ENCODE data around the gene NUP153.

Gene NUP153

GRCh38 chr6:17663226-17663625 lies 43.5 kb downstream of the NUP153 start:
- no peak for DNase-seq (ENCODE audit: low read depth in 3 of 3)

DNA sequence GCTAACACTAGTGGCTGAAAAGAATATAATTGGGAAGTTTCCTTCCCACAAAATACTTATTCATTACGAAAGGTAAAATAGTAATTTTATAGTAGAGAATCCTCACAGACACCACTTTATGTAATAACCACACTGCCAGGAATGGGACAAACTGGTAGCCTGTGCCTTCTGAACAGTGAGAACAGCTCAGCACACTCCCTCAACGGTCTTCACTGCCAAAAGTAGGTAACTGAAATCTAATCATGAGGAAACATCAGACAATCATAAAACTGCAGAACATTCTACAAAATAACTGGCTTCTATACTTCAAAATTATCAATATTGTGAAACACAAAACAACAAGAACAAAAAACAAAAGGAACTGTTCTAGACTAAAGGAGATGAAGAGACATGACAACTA lies 44.1 kb downstream of the NUP153 start:
- no peak for DNase-seq (ENCODE audit: low read depth in 3 of 3)

DNA sequence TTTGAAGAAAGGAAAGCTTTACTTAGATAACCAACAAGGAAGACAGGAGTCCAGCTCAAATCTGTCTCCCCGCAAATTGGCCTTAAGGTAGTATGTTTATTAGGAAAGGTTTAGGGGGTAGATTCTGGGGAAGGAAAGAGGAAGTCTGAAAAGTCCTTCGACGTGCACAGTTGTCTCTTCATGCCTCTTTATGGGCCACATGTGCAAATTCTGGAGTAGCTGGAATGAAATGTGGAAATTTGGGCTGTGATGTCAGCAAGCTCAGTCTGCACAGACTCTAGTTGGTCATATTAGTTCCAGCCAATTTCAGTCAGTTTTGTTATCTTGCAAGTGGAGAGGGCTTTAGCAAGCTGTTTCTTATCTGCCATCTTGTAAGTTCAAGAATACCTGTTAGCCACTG lies 50.1 kb downstream of the NUP153 start:
- no peak for DNase-seq (ENCODE audit: low read depth in 3 of 3)

DNA sequence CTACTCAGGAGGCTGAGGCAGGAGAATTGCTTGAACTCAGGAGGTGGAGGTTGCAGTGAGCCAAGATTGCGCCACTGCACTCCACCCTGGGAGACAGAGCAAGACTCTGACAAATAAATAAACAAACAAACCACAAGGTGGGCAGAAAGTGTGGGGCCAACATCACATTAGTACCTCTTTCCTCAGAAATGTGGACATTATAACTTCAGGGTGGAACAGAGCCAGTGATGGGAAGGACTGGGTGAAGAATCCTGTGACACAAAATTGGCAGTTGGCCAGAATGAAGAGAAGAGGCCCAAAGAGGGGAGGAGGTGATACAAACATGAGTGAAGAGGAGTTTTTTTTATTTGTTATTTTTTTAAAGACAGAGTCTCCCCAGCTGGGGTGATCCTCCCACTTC lies 50.6 kb downstream of the NUP153 start:
- no peak for DNase-seq (ENCODE audit: low read depth in 3 of 3)

GRCh38 chr6:17653198-17653882 lies 53.4 kb downstream of the NUP153 start:
- DNase-seq (ENCODE audit: low read depth in 3 of 3), result no peak

DNA sequence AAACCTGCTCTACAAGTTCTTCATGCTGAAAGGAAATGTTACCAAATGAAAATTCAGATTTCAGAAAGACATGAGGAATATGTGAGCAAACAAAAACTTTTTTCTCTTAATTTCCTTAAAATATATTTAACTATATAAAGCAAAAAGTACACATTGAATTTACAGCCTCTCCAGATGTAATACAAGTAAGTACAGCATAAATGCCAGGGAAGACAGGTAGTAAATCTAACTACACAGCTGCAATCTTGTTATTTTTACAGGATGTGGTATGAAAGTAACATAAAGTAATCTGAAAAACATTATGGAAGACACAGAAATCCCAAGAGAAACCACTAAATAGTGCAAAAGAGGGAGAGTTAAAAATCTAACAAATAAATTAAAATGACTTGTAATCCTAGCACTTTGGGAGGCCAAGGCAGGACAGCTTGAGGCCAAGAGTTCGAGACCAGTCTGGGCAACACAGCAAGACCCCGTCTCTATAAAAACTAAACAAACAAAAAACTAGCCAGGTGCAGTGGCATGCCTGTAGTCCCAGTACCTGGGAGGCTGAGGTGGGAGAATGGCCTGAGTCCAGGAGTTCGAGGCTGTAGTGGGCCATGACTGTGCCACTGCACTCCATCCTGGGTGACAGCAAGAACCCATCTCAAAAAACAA lies 55.9 kb downstream of the NUP153 start:
- no peak for DNase-seq (ENCODE audit: low read depth in 3 of 3)

DNA sequence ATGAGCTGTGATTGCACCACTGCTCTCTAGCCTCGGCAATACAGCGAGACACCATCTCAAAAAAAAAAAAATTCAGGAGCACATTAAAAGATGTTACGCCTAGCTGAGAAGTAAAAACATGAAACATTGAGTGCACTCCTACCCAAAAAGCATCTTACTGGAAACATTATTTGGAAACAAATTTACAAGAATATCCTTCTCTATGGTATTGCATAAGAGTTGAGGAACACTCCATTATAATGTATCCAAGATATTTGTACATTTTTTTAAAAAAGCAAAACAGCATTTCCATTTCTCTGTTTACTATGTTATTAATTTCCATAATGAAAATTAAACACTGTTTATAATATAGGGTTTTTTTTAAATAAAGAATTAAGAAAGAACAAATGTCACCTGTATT lies 58.0 kb downstream of the NUP153 start:
- no peak for DNase-seq (ENCODE audit: low read depth in 3 of 3)

GRCh38 chr6:17640477-17640917 lies 66.2 kb downstream of the NUP153 start:
- no peak for DNase-seq (ENCODE audit: low read depth in 3 of 3)

- DNase-seq (ENCODE audit: low read depth in 3 of 3), result no peak
Observed at GRCh38 chr6:17638212-17638715, 68.5 kb downstream of the NUP153 start.

- no peak for DNase-seq (ENCODE audit: low read depth in 3 of 3)
Observed at GRCh38 chr6:17635568-17635967, 71.2 kb downstream of the NUP153 start.

DNA sequence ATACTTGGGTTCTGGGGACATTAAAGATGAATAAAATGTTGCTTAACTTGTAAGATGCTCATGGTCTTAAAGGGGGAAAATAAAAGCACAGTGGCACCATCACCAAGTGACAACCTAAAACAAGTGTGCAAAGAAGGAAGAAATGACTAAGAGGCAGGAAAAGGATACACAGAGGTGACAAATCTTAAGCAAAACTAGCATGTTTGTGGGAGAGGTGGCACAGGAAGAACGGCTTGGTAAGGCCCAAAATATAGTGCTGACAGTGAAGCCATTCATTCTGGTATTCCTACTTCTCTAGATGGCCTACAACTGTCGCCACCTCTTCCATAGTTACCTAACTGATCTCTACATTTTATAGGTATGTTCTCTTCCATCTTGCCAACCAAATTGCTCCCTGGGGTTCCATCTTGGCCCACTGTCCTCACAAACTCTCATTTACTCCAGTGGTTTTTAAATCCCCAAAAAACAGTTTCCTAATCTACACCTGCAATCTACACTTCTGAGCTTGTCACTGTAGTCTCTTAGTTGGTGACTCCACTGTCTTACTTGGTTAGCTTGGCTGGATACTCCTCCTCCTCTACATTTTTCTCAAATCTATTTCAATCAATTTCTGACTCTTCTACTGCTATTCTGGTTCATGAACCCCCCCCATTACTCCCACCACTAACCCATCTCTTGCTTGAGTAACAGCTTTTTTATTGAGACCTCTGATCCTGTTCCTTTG lies 73.1 kb downstream of the NUP153 start:
- no peak for DNase-seq (ENCODE audit: low read depth in 3 of 3)

DNA sequence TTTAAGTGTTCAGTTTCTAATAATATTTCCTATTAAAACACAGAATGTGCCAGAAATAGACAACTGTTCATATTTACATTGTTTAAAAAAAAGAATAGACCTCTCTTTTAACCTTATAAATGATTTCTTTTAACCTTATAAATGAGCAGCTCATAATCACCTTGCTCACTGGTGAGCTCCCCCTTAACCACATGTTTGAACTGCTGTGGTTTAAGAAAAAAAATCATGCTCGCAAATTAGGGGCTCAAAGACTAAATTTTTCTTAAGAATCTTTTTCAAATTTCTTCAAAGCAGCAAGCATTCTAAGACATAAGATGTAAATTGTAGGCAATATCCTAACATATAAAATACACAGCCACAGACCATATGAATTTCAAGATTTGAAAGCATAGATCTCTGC lies 73.8 kb downstream of the NUP153 start:
- no peak for DNase-seq (ENCODE audit: low read depth in 3 of 3)

DNA sequence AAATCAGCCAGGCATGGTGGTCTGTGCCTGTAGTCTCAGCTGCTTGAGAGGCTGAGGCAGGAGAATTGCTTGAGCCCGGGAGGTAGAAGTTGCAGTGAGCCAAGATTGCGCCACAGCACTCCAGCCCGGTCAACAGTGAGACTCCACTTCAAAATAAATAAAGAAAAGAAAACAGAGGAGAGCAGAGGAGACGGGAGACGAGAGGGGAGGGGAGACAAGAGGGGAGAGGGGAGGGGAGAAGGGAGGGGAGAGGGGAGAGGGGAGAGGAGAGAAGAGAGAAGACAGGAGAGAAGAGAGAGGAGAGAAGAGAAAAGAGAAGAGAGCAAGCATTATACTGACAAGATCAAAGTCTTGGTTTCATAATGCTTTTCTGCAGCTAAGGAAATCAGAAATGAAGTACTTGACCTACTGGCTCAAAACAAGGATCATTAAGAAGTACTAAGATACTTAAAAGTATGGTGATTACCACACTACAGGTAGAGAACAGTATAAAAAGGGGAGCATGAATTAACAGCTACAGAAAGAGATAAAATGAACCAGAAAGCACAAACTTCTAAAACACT lies 76.1 kb downstream of the NUP153 start:
- DNase-seq (ENCODE audit: low read depth in 3 of 3), result no peak

DNA sequence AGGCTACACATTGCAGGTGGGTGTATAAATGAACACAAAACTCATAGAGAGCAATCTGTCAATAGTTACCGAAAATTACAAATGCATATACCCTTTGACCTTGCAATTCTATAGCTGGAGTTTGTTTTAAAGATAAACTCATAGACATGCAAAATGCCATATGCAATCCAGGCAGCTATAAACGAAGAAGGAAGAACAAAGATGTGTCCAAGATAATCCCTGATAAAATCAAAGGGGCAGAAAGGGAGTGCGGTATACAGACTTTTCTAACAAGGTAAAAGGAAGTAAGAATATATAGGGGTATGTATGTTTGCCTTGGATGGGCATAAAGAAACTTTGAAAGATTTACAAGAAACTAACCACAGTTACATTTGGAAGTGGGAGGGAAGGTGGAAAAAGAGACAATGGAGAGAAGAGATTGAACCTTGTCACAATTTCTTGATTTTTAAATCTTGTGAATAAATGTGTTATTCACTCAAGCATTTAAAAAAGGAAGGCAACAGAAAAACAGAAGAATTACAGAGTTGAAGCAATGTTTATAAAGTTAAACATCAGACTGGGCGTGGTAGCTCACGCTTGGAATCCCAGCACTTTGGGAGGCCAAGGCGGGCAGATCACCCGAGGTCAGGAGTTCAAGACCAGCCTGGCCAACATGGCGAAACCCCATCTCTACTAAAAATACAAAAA lies 76.8 kb downstream of the NUP153 start:
- DNase-seq (ENCODE audit: low read depth in 3 of 3), result no peak

GRCh38 chr6:17628873-17629272 lies 77.9 kb downstream of the NUP153 start:
- DNase-seq (ENCODE audit: low read depth in 3 of 3), result no peak

GRCh38 chr6:17624396-17624795 lies 82.3 kb downstream of the NUP153 start:
- DNase-seq (ENCODE audit: low read depth in 3 of 3), result no peak

DNA sequence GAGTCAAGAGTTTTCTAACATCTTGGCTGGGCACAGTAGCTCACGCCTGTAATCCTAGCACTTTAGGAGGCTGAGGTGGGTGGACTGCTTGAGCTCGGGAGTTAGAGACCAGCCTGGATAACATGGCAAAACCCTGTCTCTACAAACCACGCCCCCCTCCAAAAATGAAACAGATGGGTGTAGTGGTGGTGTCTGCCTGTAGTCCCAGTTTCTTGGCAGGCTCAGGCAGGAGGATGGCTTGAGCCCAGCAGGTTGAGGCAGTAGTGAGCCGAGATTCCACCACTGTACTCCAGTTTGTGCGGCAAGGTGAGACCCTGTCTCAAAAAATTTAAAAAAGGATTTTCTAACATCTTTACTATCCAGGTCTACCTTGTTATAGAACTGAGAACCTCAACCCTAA lies 84.6 kb downstream of the NUP153 start:
- no peak for DNase-seq (ENCODE audit: low read depth in 3 of 3)

DNA sequence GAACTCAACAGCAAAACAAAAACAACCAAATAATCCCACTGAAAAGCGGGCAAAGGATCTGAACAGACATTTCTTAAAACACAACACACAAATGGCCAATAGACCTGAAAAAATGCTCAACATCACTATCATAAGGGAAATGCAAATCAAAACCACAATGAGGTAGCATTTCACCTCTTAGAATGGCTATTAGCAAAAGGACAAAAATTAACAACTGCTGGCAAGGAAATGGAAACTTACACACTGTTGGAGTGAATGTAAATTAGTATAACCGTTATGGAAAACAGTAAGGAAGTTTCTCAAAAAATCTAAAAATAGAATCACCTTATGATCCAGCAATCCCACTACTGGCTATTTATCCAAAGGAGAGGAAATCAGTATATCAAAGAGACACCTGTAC lies 85.7 kb downstream of the NUP153 start:
- DNase-seq (ENCODE audit: low read depth in 3 of 3), result no peak

- DNase-seq (ENCODE audit: low read depth in 3 of 3), result no peak
Observed at GRCh38 chr6:17615794-17616193, 90.9 kb downstream of the NUP153 start.

DNA sequence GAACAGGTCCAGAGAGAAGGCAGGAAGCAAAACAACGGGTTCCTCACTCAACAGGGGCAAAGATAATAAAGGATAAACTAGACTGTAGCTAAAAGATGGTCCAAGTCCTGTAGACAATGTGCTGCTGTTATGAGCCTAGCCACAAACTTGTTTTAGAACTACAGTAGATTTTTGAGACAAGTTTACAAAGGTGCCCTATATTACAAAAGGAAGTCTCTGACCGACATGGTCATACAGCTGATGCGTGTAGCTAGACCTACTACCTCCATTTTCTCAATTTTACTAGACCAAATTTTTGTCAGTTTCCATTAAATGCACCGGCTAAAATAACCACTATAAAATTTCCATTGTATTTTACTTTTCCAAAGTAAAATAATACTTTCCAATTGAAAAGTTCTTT lies 94.7 kb downstream of the NUP153 start:
- DNase-seq (ENCODE audit: low read depth in 3 of 3), result no peak

DNA sequence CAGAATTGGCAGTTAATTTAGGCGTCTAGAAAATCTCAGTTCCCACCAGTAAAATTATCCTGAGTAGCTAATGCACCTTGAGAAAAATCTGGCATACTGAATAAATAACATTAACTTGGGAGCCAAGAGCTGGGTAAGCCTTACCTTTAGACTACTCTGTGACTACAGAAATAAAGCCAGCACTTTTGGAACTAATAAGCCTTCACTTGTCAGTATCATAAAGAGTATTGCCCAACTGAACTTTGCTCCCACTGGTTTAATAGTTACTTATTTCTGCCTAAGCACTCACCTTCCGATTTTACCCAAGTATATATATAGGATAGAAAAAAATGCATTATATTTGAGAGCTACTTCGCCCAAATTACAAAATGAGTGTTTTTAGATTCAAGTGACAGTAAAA lies 95.9 kb downstream of the NUP153 start:
- DNase-seq (ENCODE audit: low read depth in 3 of 3), result no peak

- no peak for DNase-seq (ENCODE audit: low read depth in 3 of 3)
Observed at GRCh38 chr6:17606606-17607005, 100.1 kb downstream of the NUP153 start.
